T-helper 2 cell treated with Interferon-gamma antibody and Interleukin-4, amounts not matched to agents 100 ng/mL and 5 ng/mL, for 36 hours (primary cell): ENCODE results near the gene SYCP1. TPM values are rescaled to one million over a fixed set of nuclear protein-coding genes. Genes with fewer than 3 reads are reported as not detected.
"Not testable (repeated sequence)": the region's sequence is repeated elsewhere in the genome, so short reads cannot be mapped to it uniquely, and the experiment has no call there.

Experiments
- intact Hi-C: fragments of 100-400 bp; cut with micrococcal nuclease; formaldehyde crosslinking; loops from one replicate; pipeline ENCODE4 v1.15.1; 2023
- total RNA-seq: library from RNA; stranded (reverse); gene quantifications from 2 replicates; pipeline ENCODE4 v1.2.3, GENCODE V29; 2022

Gene SYCP1
- not detected in 2 replicates for total RNA-seq

GRCh38 chr1:114854693-114855320 lies at the start of gene SYCP1:
TSS of gene SYCP1 (plus strand) at chr1:114854863. CDS start at chr1:114855465, 602 bp downstream.
- intact Hi-C loops, result no loop called here

- intact Hi-C loops, result no loop called here
Measured at GRCh38 chr1:114819869-114820268, 34.8 kb upstream of the SYCP1 start.

DNA sequence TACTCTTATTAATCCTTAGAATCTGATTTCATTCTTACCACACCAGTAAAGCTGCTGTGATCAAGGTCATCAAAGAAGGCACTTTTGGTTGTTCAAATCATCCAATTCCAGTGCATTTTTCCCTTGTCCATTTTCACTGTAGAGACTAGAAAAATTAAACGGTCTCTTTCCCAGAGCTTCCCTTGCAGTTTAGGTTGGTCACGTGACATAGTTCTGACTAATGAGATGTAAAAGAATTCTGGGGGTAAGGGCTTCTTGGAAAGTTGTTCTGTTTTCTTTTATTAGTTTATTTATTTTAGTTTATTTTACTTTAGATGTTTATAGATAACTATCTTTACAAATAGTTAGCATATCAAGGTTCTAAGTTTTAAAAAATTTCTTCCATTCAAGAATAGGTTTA lies 34.3 kb upstream of the SYCP1 start:
- intact Hi-C loops, result no loop called here

- intact Hi-C loops, result no loop called here
Measured at GRCh38 chr1:114821978-114822377, 32.7 kb upstream of the SYCP1 start.

DNA sequence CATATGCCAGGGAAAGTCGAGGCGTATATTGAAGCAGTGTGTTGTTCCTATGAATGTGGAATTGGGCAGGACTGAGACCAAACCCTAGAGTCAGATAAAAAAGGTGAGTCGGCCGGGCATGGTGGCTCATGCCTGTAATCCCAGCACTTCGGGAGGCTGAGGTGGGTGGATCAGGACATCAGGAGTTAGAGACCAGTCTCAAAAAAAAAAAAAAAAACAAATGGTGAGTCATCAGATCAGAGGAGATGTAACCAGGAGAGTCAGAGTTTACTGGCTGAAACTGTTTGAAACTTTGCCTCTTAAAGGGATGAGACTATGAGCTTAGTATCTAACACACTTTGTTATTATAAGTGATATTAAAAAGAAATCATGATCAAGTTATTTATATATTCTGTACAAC lies 26.4 kb upstream of the SYCP1 start:
- intact Hi-C loops, result no loop called here

GRCh38 chr1:114830075-114830474 lies 24.6 kb upstream of the SYCP1 start:
- intact Hi-C loops, result not testable (repeated sequence)

DNA sequence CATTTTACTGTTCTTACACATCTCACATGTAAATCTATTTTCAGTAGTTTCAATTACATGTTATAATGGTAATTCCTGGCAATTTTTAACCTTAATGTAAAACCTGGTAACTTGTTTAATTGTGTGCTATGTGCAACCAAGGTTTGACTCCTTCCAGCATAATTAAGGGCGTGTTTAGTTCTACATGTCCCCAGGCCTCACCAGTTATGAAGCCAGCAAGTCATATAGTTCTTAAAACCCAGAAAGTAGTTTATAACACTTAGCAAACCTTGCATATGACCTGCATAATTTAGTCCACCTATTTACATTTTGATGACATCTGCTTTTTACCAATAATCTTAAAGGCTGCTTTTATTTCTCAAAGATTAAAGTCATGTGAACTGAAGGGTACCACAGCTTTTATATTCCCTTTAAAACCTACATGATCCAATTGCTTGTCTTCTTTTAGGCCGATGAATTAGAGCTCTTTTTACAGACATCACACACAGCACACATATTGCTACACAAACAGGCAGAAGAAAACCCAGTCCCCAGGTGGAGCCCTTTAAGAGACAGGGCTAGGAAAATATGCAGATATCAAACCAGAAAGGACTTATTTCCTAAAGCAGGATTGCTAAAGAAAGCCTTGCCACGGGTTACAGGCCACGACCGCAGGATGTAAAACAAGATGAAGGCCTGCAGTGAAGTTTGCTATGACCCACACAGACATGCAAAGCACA lies 23.2 kb upstream of the SYCP1 start:
- intact Hi-C loops, result no loop called here

DNA sequence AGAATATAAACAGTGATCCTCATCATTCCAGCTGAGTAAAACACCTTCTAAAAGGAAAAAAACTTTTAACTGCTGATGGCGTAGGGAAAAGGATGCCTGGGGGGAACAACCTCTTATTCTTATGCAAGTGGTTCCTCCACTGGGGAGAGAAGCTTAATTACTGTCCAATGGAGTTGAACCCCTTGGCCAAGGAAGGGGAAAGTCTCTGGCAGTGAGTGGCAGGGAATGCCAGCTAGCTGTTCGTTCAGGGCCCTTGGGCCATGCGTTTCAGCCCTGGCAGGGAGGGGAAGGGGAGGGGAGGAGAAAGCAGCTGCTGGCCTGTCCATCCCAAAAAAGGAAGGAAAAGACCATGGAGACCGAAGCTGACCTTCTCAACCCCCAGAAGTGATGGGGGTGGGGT lies 22.6 kb upstream of the SYCP1 start:
- intact Hi-C loops, result no loop called here

DNA sequence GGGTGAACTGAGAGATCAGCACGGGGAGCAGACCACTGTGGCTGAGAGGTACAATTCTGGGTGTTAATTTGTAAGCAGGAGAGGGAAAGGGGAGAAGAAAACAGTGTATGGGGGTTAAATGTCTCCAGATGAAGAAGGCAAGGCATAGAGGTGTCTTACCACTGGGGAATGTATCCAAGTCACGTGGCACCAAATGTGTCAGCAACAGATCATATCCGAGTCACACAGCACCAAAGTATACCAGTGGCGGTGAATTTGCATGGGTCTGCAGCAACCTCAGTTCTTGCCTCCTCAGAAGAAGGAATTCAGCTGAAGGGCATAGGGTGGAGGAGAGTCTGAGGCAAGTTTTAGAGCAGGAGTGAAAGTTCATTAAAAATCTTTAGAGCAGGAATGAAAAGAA lies 21.2 kb upstream of the SYCP1 start:
- intact Hi-C loops, result no loop called here

DNA sequence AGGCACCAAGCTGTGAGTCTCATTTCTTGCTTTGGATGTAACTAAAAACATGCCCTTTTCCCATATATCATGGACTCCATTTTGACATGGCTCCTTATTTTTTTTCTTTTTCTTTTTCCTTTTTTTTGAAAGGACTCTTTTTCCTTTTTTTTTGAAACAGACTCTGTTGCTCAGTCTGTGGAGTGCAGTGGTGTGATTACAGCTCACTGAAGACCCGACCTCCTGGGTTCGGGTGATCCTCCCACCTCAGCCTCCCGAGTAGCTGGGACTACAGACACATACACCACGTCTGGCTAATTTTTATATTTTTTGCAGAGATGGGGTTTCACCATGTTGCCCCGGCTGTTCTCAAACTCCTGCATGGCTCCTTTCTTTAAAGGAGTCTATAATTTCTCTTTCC lies 10.4 kb upstream of the SYCP1 start:
- intact Hi-C loops, result no loop called here

GRCh38 chr1:114853584-114853983 lies 1.1 kb upstream of the SYCP1 start:
- intact Hi-C loops, result no loop called here

GRCh38 chr1:114861384-114861783 lies 6.7 kb downstream of the SYCP1 start:
- intact Hi-C loops, result no loop called here

DNA sequence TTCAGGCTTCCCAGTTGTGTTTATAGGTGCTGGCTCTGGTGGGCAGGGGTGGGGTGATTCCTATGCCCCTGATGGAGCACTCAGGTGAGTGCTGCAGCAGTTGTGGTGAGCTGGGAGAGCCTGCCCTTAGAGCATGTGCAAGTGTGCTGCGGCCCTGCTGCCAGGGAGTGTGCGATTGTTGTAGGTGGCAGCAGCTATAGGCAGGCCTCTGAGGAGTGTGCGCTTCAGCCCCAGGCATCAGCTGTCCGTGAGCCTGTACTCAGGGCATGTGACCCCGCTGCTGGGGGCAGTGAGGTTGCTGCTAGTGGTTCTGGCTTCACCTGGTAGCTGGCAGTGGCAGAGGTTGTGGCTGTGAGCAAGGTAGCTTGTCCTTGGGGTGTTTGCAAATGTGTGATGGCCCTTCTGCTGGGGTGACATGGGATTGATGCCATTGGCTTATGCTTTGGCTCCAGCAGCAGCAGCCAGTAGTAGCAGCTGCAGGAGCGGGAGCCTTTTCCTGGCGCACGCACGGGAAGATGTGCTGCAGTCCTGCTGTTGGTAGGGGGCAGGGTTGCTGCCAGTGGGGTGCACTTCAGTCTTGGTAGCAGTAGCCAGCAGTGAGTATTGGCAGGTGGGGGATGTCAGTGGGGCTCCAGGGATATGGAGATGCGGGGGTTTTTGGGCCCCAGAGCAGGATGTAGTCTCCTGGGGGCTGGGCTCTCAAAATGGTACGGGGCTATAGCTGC lies 37.7 kb downstream of the SYCP1 start:
- intact Hi-C loops, result no loop called here

GRCh38 chr1:114896795-114897194 lies 42.1 kb downstream of the SYCP1 start:
- intact Hi-C loops, result no loop called here

GRCh38 chr1:114901814-114902213 lies 47.2 kb downstream of the SYCP1 start:
- intact Hi-C loops, result no loop called here

GRCh38 chr1:114902343-114902742 lies 47.7 kb downstream of the SYCP1 start:
- intact Hi-C loops, result no loop called here

DNA sequence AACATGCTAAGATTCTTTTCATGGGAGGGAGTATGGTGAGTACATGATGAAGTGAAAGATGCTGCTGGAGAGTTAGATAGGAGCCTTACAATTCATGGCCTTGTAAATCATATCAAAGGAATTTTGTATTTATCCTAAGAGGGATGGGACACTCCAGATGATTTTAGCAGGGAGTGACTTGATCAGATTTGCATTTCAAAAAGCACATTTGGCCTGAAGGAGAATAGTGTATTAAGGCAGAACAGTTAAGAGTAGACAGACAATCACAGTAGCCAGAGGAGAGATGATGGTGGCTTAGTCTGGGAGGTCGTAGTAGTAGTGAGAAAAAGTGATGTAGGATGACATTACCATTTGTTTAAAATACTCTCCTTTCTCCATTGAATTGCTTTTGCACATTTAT lies 48.8 kb downstream of the SYCP1 start:
- intact Hi-C loops, result no loop called here

- intact Hi-C loops, result not testable (repeated sequence)
Measured at GRCh38 chr1:114915720-114916119, 61.1 kb downstream of the SYCP1 start.

GRCh38 chr1:114926607-114927006 lies 71.9 kb downstream of the SYCP1 start:
- intact Hi-C loops, result no loop called here

DNA sequence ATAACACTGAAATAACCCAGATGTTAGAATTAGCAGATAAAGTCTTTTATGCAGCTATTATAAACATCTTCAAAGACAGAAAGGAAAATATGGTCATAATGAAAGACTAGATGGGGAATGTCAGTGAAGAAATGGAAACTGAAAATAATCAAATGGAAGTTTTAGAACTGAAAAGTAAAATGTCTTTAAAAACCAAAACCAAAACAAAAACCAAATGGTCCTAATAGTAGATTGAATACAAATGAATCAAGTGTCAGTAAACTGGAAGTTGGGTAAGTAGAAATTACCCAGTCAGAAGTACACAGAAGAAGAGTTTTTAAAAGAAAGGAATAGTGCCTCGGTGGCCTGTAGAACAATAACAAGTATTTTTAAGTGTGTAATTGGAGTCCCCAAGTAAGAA lies 72.7 kb downstream of the SYCP1 start:
- intact Hi-C loops, result no loop called here

DNA sequence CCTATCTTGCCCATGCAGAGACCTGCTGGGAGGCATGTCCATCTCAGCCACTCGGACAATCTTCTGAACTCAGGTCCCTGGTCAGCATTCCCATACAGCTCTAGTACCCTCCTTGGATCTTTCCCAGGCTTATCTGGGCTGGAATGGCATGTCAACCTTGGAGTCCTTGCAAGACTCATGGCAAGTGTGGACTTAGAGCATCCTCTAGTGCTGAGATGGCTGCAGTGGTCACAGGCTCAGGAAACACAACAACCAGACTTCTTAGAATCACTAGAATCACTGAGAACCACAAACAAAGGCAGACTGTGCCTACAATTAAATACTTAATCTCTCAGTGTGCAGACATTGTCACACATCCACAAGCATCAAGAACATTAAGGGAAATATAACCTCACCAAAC lies 101.9 kb downstream of the SYCP1 start:
- intact Hi-C loops, result no loop called here

DNA sequence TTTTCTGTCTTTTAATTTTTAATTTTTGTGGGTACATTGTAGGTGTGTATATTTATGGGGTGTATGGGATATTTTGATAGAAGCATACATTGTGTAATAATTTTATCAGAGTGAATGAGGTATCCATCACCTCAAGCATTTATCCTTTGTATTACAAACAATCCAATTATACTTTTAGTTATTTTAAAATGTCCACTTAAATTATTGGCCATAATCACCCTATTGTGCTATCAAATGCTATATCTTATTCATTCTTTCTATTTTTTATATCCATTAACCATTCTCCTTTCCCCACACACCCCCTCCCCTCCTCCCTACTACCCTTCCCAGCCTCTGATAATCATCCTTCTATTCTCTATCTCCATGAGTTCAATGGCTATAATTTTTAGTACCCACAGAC lies 104.8 kb downstream of the SYCP1 start:
- intact Hi-C loops, result no loop called here

DNA sequence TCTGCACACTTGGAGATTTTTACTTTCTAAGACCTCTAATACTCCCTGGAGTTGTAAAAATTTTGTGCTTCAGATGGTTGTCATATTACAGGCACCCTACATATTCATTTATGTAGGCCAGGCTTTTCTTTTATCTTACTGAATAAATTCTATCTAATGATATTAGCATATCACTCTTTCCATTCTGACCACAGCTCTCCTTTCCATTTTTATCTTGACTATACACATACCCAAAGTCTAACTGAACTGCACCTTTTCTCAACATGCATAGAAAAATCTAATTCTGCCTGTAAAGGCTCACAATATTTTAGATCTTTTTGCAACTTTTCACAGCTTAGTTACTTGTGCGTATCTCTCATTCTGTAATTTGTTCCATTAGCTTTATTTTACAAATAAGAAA lies 122.2 kb downstream of the SYCP1 start:
- intact Hi-C loops, result no loop called here
